Osteocyte (in vitro differentiated cells): ENCODE data around the gene NAGPA. TPM values are rescaled to one million over a fixed set of nuclear protein-coding genes. Genes with fewer than 3 reads are reported as not detected.

Experiments
- DNase-seq: peaks from one replicate; pipeline ENCODE4 v3.0.0; 2021; ENCODE audit warnings: mixed read lengths; ENCODE audit not compliant: unreplicated experiment; ENCODE audit errors: extremely low spot score
- H3K27ac Mint-ChIP-seq: one replicate; pipeline ENCODE4 v1.8.0; 2021; ENCODE audit warnings: mild to moderate bottlenecking, mixed read lengths; ENCODE audit not compliant: unreplicated experiment
- H3K27me3 Mint-ChIP-seq: one replicate; pipeline ENCODE4 v1.8.0; 2021; ENCODE audit warnings: mixed read lengths; ENCODE audit not compliant: unreplicated experiment
- H3K36me3 Mint-ChIP-seq: one replicate; pipeline ENCODE4 v1.8.0; 2021; ENCODE audit warnings: mixed read lengths; ENCODE audit not compliant: unreplicated experiment
- H3K4me1 Mint-ChIP-seq: one replicate; pipeline ENCODE4 v1.8.0; 2021; ENCODE audit warnings: mixed read lengths; ENCODE audit not compliant: unreplicated experiment
- H3K4me3 Mint-ChIP-seq: one replicate; pipeline ENCODE4 v1.8.0; 2021; ENCODE audit warnings: mild to moderate bottlenecking, moderate library complexity, mixed read lengths; ENCODE audit not compliant: unreplicated experiment
- H3K9me3 Mint-ChIP-seq: one replicate; pipeline ENCODE4 v1.8.0; 2021; ENCODE audit warnings: mixed read lengths; ENCODE audit not compliant: unreplicated experiment
- total RNA-seq: library from RNA; stranded (reverse); gene quantifications from 2 replicates; pipeline ENCODE4 v1.2.1, GENCODE V29; 2021
- TF ChIP-seq, protein P1 (sequence below): fragments of 200-600 bp; sonication (generic); IDR thresholded peaks from 2 replicates; pipeline ENCODE4 v1.5.0; 2021; ENCODE audit warnings: antibody characterized with exemption, mild to moderate bottlenecking, moderate library complexity

The NAGPA gene
- total RNA-seq, 1 donor from 2014 or later = 19.9 TPM

DNA sequence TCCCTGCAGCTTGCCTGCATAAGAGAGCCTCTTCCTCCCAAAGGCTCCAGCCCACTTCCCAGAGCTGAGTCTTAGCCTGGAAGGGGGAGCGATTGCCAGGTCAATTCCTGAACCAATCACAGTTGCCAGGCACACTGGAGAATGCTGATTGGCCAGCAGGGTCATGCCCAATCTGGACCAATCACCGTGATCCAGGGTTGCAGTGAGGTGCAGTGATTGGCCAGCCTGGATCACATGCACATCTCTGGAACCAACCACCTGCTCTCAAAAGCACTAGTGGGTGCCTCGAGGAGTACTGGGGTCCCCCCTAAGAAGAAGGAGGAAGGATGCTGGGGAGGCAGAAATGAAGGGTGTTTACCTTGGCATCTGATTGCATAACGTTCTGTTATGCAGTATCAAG lies 18.4 kb downstream of the NAGPA start:
- Mint-ChIP-seq H3K27ac (no peak overlapping the region), H3K27me3 (peaks cover 6% of the 10 kb centered on the region), H3K36me3 (no peaks in the 10 kb centered on the region), H3K4me1 (no peaks in the 10 kb centered on the region), H3K4me3 (no peak overlapping the region), H3K9me3 (no peaks in the 10 kb centered on the region)
- TF ChIP-seq, protein P1, sequence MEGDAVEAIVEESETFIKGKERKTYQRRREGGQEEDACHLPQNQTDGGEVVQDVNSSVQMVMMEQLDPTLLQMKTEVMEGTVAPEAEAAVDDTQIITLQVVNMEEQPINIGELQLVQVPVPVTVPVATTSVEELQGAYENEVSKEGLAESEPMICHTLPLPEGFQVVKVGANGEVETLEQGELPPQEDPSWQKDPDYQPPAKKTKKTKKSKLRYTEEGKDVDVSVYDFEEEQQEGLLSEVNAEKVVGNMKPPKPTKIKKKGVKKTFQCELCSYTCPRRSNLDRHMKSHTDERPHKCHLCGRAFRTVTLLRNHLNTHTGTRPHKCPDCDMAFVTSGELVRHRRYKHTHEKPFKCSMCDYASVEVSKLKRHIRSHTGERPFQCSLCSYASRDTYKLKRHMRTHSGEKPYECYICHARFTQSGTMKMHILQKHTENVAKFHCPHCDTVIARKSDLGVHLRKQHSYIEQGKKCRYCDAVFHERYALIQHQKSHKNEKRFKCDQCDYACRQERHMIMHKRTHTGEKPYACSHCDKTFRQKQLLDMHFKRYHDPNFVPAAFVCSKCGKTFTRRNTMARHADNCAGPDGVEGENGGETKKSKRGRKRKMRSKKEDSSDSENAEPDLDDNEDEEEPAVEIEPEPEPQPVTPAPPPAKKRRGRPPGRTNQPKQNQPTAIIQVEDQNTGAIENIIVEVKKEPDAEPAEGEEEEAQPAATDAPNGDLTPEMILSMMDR = no peak
- DNase-seq = no peak

DNA sequence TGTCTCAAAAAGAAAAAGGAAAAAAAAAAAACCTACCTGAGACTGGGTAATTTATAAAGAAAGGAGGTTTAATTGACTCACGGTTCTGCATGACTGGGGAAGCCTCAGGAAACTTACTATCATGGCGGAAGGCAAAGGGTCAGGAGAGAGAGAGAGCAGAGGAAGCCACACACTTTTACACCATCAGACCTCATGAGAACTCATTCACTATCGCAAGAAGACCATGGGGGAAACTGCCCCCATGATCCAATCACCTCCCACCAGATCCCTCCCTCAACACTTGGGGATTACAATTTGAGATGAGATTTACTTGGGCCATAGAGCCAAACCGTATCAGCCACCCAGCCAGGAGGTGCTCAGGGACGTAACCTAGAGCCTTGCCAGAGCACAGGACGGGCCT lies 20.8 kb downstream of the NAGPA start:
- Mint-ChIP-seq H3K36me3 (no peaks in the 10 kb centered on the region), H3K27ac (no peak overlapping the region), H3K27me3 (peaks cover 4% of the 10 kb centered on the region), H3K4me3 (no peak overlapping the region), H3K4me1 (no peaks in the 10 kb centered on the region), H3K9me3 (no peaks in the 10 kb centered on the region)
- TF ChIP-seq, protein P1 = no peak
- no peak for DNase-seq

DNA sequence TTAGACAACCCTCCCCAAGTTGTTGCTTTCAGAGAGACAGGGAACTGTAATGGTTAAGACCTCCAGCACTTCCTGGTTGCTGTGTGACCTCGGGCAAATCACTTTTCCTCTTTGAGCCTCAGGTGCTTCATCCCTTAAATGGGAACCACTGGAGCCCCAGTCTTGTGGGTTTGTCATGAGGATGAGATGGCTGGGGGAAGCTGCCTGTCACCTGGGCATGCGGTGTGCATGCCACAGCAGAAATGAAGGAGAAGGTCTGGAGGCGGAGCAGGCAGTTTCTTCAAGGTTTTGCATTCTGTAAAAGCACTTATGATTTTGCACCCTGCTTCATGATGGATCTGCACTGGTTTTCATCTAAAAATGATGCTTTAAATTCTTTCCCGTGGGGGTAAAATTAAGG lies 22.1 kb downstream of the NAGPA start:
- Mint-ChIP-seq H3K36me3 (no peaks in the 10 kb centered on the region), H3K27ac (no peak overlapping the region), H3K9me3 (no peaks in the 10 kb centered on the region), H3K27me3 (peaks cover 4% of the 10 kb centered on the region), H3K4me3 (no peak overlapping the region), H3K4me1 (no peaks in the 10 kb centered on the region)
- DNase-seq = no peak
- TF ChIP-seq, protein P1 = no peak

DNA sequence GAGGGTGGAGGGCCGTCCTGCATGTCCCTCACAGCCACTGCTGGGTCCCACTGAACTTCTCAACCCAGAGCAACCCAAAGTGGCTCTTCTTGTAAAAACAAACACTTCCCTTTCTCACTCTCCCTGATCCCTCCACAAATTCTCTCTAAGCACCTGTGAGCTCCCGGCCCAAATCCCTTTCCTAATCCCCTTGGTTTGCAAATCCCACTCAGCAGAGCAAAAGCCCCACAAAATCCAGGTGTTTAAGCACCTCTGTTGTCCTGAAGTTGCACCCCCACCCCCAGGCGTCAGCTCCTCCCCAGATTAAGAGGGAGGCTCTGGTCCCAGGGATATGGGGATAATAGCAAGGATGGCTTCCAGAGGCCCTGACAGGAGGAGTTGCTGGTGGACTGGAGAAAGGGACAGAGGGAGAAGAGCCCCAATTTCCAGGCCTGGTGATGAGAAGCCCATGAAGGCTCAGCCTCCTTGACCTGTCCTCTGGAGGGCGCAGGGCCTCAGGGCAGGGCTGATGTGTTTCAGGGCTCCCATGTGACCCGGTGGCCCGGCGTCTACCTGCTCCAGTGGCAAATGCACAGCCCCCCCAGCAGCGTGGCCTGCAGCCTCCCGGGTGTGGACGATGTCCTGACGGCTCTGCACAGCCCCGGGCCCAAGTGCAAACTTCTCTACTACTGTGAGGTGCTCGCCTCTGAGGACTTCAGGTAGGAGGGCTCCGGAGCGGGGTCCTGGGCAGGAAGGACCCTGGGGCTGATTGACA lies 23.0 kb downstream of the NAGPA start:
- Mint-ChIP-seq H3K36me3 (no peaks in the 10 kb centered on the region), H3K27ac (no peak overlapping the region), H3K27me3 (peaks cover 4% of the 10 kb centered on the region), H3K4me1 (no peaks in the 10 kb centered on the region), H3K4me3 (no peak overlapping the region), H3K9me3 (no peaks in the 10 kb centered on the region)
- TF ChIP-seq, protein P1 = no peak
- DNase-seq = no peak

DNA sequence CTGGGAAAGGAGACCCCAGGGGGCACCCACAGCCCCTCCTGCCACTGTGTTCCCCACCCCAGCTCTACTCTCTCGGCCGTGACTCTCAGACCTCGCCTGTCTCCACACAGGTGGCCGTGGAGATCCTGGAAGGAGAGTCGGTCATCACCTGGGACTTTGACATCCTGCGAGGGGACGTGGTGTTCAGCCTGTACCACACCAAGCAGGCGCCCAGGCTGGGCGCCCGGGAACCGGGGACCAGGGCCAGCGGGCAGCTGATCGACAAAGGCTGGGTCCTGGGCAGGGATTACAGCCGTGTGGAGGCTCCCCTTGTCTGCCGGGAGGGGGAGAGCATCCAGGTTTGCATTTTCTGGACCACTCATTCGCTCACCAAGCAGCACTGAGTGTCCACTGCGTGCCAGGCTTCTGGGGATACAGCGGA lies 25.4 kb downstream of the NAGPA start:
- Mint-ChIP-seq H3K27me3 (peaks cover 4% of the 10 kb centered on the region), H3K27ac (no peak overlapping the region), H3K36me3 (no peaks in the 10 kb centered on the region), H3K9me3 (no peaks in the 10 kb centered on the region), H3K4me3 (no peak overlapping the region), H3K4me1 (no peaks in the 10 kb centered on the region)
- TF ChIP-seq, protein P1 = no peak
- no peak for DNase-seq
